CD4-positive, alpha-beta T cell treated with Interferon alpha-2 for 1 hour (primary cell): Measurements from ENCODE around the gene FRRS1.
"Not testable (repeated sequence)": the region's sequence is repeated elsewhere in the genome, so short reads cannot be mapped to it uniquely, and the experiment has no call there.

Experiments used
- DNase-seq, 2 donors: peaks; one replicate each; pipeline ENCODE4 v3.0.0-alpha.2; 2020 to 2022

FRRS1 gene

GRCh38 chr1:99764439-99764838, 2.0 kb downstream of the FRRS1 start:
- no peak for DNase-seq

- DNase-seq, result no peak
Measured at GRCh38 chr1:99763956-99764355, 2.5 kb downstream of the FRRS1 start.

GRCh38 chr1:99761774-99762173, 4.7 kb downstream of the FRRS1 start:
- DNase-seq, result no peak

- no peak for DNase-seq
Measured at GRCh38 chr1:99759518-99760160, 6.8 kb downstream of the FRRS1 start.

- DNase-seq, result not testable (repeated sequence)
Measured at GRCh38 chr1:99758686-99759517, 7.5 kb downstream of the FRRS1 start.

- no peak for DNase-seq
Measured at GRCh38 chr1:99758073-99758511, 8.3 kb downstream of the FRRS1 start.

- no peak for DNase-seq
Measured at GRCh38 chr1:99756598-99756997, 9.8 kb downstream of the FRRS1 start.

- no peak for DNase-seq
Measured at GRCh38 chr1:99755664-99756063, 10.8 kb downstream of the FRRS1 start.

GRCh38 chr1:99754697-99755096, 11.7 kb downstream of the FRRS1 start:
- DNase-seq, result no peak

- no peak for DNase-seq
Measured at GRCh38 chr1:99754055-99754626, 12.3 kb downstream of the FRRS1 start.

GRCh38 chr1:99751877-99752504, 14.4 kb downstream of the FRRS1 start:
- DNase-seq, result no peak

- no peak for DNase-seq
Measured at GRCh38 chr1:99749504-99750347, 16.7 kb downstream of the FRRS1 start.

GRCh38 chr1:99748419-99748818, 18.0 kb downstream of the FRRS1 start:
- no peak for DNase-seq

GRCh38 chr1:99745684-99746083, 20.8 kb downstream of the FRRS1 start:
- DNase-seq, result no peak

GRCh38 chr1:99745061-99745460, 21.4 kb downstream of the FRRS1 start:
- DNase-seq, result no peak

GRCh38 chr1:99740141-99740540, 26.3 kb downstream of the FRRS1 start:
- DNase-seq, result no peak

GRCh38 chr1:99738858-99739465, 27.5 kb downstream of the FRRS1 start:
- no peak for DNase-seq

GRCh38 chr1:99737016-99737415, 29.4 kb downstream of the FRRS1 start:
- DNase-seq, result no peak

GRCh38 chr1:99735852-99736251, 30.6 kb downstream of the FRRS1 start:
- no peak for DNase-seq

- DNase-seq, result no peak
Measured at GRCh38 chr1:99731384-99731783, 35.1 kb downstream of the FRRS1 start.

GRCh38 chr1:99728494-99729235, 37.8 kb downstream of the FRRS1 start:
- DNase-seq, result no peak
